Fibroblast of the aortic adventitia (primary cell): ENCODE data around the gene EIF3A. TPM values are rescaled to one million over a fixed set of nuclear protein-coding genes. Genes with fewer than 3 reads are reported as not detected.

ENCODE experiments used
- DNase-seq: peaks from one replicate; pipeline ENCODE4 v3.0.0-alpha.2; 2010; ENCODE audit warnings: low read depth
- H3K4me3 ChIP-seq: 2 replicates; pipeline ENCODE4 v1.5.1; 2011; ENCODE audit warnings: low read depth, mild to moderate bottlenecking, control low read depth, low read length, moderate library complexity
- total RNA-seq: library from RNA; depleted of rRNA; stranded (reverse); fragments of >200 nt; gene quantifications from 2 replicates; pipeline ENCODE4 v1.2.3, GENCODE V29; 2012; ENCODE audit warnings: low replicate concordance
- TF ChIP-seq, protein P1 (sequence below): IDR thresholded peaks from 2 replicates; pipeline ENCODE4 v1.5.1; 2011; ENCODE audit warnings: mild to moderate bottlenecking, low read length, control low read depth, inconsistent platforms; ENCODE audit not compliant: insufficient read depth

The EIF3A gene, protein sequence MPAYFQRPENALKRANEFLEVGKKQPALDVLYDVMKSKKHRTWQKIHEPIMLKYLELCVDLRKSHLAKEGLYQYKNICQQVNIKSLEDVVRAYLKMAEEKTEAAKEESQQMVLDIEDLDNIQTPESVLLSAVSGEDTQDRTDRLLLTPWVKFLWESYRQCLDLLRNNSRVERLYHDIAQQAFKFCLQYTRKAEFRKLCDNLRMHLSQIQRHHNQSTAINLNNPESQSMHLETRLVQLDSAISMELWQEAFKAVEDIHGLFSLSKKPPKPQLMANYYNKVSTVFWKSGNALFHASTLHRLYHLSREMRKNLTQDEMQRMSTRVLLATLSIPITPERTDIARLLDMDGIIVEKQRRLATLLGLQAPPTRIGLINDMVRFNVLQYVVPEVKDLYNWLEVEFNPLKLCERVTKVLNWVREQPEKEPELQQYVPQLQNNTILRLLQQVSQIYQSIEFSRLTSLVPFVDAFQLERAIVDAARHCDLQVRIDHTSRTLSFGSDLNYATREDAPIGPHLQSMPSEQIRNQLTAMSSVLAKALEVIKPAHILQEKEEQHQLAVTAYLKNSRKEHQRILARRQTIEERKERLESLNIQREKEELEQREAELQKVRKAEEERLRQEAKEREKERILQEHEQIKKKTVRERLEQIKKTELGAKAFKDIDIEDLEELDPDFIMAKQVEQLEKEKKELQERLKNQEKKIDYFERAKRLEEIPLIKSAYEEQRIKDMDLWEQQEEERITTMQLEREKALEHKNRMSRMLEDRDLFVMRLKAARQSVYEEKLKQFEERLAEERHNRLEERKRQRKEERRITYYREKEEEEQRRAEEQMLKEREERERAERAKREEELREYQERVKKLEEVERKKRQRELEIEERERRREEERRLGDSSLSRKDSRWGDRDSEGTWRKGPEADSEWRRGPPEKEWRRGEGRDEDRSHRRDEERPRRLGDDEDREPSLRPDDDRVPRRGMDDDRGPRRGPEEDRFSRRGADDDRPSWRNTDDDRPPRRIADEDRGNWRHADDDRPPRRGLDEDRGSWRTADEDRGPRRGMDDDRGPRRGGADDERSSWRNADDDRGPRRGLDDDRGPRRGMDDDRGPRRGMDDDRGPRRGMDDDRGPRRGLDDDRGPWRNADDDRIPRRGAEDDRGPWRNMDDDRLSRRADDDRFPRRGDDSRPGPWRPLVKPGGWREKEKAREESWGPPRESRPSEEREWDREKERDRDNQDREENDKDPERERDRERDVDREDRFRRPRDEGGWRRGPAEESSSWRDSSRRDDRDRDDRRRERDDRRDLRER (N-terminal part only)
- total RNA-seq = 144 and 187 TPM in 2 replicates

DNA sequence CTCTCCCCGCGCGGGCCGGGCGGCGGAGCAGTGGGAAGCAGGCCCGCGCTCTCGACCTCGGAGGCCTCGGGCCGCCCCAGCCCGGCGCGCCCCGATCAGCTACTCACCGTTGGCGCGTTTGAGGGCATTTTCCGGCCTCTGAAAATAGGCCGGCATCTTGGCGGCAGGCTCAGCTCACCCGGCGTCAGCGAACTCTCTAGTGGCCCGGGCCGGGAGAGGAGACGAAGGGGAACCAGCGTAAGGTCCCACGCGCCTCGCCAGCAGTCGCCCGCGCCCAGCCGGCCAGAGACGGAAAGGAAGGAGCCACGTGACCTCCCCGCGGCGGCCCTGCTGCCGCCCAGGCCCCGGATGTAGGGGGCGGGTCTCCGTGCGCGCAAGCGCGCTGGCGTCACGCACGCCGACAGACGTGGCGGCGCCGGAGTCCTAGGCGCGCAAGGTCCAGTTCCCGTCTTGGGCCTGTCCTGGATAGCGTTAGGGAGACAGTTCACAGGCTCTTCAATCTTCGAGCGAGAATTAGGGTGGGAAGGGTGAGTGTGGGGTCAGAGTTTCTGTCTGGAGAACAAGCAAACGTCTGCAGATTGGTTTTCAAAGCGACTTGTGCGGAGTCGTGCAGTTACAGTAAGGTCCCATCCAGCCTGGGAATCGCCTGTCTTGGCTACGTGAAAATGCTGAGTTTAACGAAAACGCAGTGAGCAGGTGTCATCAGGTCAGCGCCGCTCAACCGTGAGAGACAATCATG is at the start of gene EIF3A:
EIF3A (minus strand) TSS at position 297 of the 739 bp plus-strand sequence; CDS start at position 156, 141 bp downstream.
- H3K4me3 ChIP-seq = peak within 1 kb of the TSS; percentile 95
- TF ChIP-seq, protein P1, sequence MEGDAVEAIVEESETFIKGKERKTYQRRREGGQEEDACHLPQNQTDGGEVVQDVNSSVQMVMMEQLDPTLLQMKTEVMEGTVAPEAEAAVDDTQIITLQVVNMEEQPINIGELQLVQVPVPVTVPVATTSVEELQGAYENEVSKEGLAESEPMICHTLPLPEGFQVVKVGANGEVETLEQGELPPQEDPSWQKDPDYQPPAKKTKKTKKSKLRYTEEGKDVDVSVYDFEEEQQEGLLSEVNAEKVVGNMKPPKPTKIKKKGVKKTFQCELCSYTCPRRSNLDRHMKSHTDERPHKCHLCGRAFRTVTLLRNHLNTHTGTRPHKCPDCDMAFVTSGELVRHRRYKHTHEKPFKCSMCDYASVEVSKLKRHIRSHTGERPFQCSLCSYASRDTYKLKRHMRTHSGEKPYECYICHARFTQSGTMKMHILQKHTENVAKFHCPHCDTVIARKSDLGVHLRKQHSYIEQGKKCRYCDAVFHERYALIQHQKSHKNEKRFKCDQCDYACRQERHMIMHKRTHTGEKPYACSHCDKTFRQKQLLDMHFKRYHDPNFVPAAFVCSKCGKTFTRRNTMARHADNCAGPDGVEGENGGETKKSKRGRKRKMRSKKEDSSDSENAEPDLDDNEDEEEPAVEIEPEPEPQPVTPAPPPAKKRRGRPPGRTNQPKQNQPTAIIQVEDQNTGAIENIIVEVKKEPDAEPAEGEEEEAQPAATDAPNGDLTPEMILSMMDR = no peak
- DNase-seq = peak; percentile 89

DNA sequence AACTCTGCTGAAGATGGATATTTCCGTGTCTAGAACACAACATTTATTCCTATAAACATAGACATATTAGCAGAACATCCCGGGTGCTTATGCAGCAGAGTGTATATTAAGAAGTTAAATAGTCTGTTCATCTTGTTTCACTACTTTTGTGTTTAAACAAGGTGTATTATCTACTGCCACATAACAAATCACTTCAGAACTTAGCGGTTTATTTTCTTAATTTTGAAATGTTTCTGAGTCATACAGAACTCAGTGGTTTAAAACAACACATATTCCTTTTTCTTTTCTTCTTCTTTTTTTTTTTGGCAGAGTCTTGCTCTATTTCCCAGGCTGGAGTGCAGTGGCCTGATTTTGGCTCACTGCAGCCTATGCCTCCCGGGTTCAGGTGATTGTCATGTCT is 49.1 kb upstream of the EIF3A start:
- H3K4me3 ChIP-seq = no peak overlapping the region
- TF ChIP-seq, protein P1 = no peak
- DNase-seq = no peak

DNA sequence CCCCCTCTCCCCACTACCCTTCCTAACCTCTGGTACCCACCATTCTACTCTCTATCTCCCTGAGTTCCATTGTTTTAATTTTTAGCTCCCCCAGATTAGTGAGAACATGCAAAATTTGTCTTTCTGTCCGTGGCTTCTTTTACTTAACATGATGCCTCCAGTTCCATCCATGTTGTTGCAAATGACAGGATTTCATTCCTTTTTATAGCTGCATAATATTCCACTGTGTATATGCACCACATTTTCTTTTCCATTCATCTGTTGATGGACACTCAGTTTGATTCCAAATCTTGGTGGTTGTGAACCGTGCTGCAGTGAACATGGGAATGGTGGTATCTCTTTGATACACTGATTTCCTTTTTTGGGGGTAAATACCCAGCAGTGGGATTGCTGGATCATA is 45.3 kb upstream of the EIF3A start:
- DNase-seq = no peak
- H3K4me3 ChIP-seq = no peak overlapping the region
- TF ChIP-seq, protein P1 = no peak

DNA sequence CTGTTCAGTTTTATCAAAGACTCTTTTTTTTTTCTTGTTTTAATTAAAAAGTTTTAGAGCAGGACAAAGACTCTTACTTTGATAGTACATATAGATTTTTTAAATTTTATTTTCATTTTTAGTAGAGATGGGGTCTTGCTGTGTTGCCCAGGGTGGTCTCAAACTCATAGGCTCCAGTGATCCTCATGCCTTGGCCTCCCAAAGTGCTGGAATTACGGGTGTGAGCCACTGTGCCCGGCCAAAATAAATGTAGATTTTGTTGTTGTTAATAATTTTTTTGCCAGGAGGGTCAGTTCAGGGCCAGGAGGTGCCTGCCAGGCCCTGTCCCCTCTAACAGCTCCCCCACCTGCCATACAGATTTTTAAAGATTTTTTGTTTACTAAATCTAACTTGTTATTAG is 40.3 kb upstream of the EIF3A start:
- DNase-seq = no peak
- TF ChIP-seq, protein P1 = no peak
- H3K4me3 ChIP-seq = no peak overlapping the region

DNA sequence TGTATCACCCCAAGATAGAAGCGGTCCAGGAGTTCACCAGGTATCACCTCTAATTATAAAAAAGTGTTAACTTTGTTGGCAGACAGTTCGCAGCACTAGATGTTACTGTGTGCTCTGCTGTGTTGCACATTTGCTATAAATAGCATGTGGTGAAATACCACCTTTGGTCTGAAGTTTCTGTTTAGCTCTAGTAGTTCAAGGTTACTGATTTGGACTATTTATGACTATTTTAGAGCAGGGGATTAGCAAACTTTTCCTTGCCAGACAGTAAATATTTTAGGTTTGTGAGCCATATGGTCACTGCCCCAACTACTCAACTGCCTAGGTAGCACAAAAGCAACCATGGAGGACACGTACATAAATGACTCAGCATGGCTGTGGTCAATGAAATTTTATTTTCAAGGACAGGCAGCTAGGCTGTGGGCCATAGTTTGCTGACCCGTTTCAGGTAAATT is 39.8 kb upstream of the EIF3A start:
- no peak for DNase-seq
- H3K4me3 ChIP-seq = no peak overlapping the region
- TF ChIP-seq, protein P1 = no peak
